H7 (cell line): ENCODE results near the gene GABRG3. TPM values are rescaled to one million over a fixed set of nuclear protein-coding genes. Genes with fewer than 3 reads are reported as not detected.
A peak's percentile ranks its signal among the peaks of the same experiment; 100 is the strongest.

Source experiments
- DNase-seq: peaks from one replicate; pipeline ENCODE4 v3.0.0; 2012
- H3K27me3 ChIP-seq: 2 replicates; pipeline ENCODE4 v1.6.0; 2011; ENCODE audit warnings: mild to moderate bottlenecking, low read length; ENCODE audit not compliant: control insufficient read depth, insufficient read depth
- H3K36me3 ChIP-seq: replicated peaks from 2 replicates; pipeline ENCODE4 v1.5.1; 2011; ENCODE audit warnings: low read length; ENCODE audit not compliant: control insufficient read depth, insufficient read depth
- H3K4me3 ChIP-seq: 2 replicates; pipeline ENCODE4 v1.5.1; 2011; ENCODE audit warnings: low read depth, mild to moderate bottlenecking, control low read depth, low read length, moderate library complexity; ENCODE audit not compliant: insufficient read depth
- total RNA-seq: library from RNA; depleted of rRNA; stranded (reverse); fragments of >200 nt; shearing (Covaris generic); gene quantifications from 2 replicates; pipeline ENCODE4 v1.2.3, GENCODE V29; 2014

GABRG3 gene
- total RNA-seq, 1 experiment from 2014 or later, result 0.42 TPM

GRCh38 chr15:27254801-27255200 lies 283.8 kb downstream of the GABRG3 start:
- DNase-seq, result no peak
- no peaks in the 10 kb centered on the region for H3K36me3 ChIP-seq
- H3K4me3 ChIP-seq, result no peak overlapping the region
- H3K27me3 ChIP-seq, result no peaks in the 10 kb centered on the region

GRCh38 chr15:27256446-27256845 lies 285.5 kb downstream of the GABRG3 start:
- H3K4me3 ChIP-seq, result no peak overlapping the region
- no peaks in the 10 kb centered on the region for H3K27me3 ChIP-seq
- no peak for DNase-seq
- H3K36me3 ChIP-seq, result no peaks in the 10 kb centered on the region

GRCh38 chr15:27258287-27258686 lies 287.3 kb downstream of the GABRG3 start:
- DNase-seq, result peak; percentile 57
- no peaks in the 10 kb centered on the region for H3K36me3 ChIP-seq
- no peak overlapping the region for H3K4me3 ChIP-seq
- H3K27me3 ChIP-seq, result no peaks in the 10 kb centered on the region

GRCh38 chr15:27260523-27260922 lies 289.5 kb downstream of the GABRG3 start:
- no peaks in the 10 kb centered on the region for H3K36me3 ChIP-seq
- H3K27me3 ChIP-seq, result 0 out of 2 replicates have a peak, but pooled peaks cover 2% of the 10 kb centered on the region
- no peak for DNase-seq
- no peak overlapping the region for H3K4me3 ChIP-seq

GRCh38 chr15:27268923-27269322 lies 297.9 kb downstream of the GABRG3 start:
- no peaks in the 10 kb centered on the region for H3K36me3 ChIP-seq
- no peak overlapping the region for H3K4me3 ChIP-seq
- H3K27me3 ChIP-seq, result no peaks in the 10 kb centered on the region
- DNase-seq, result no peak

- Histone ChIP-seq H3K4me3 (no peak overlapping the region), H3K36me3 (no peaks in the 10 kb centered on the region), H3K27me3 (no peaks in the 10 kb centered on the region)
- DNase-seq, result no peak
Measured at GRCh38 chr15:27271258-27271657, 300.3 kb downstream of the GABRG3 start.

GRCh38 chr15:27272427-27272826 lies 301.4 kb downstream of the GABRG3 start:
- Histone ChIP-seq H3K27me3 (no peaks in the 10 kb centered on the region), H3K36me3 (no peaks in the 10 kb centered on the region), H3K4me3 (no peak overlapping the region)
- no peak for DNase-seq

- Histone ChIP-seq H3K4me3 (no peak overlapping the region), H3K36me3 (no peaks in the 10 kb centered on the region), H3K27me3 (no peaks in the 10 kb centered on the region)
- DNase-seq, result no peak
Measured at GRCh38 chr15:27273506-27273905, 302.5 kb downstream of the GABRG3 start.

GRCh38 chr15:27278761-27279160 lies 307.8 kb downstream of the GABRG3 start:
- DNase-seq, result no peak
- Histone ChIP-seq H3K27me3 (no peaks in the 10 kb centered on the region), H3K36me3 (no peaks in the 10 kb centered on the region), H3K4me3 (no peak overlapping the region)

- no peak for DNase-seq
- Histone ChIP-seq H3K36me3 (no peaks in the 10 kb centered on the region), H3K27me3 (no peaks in the 10 kb centered on the region), H3K4me3 (no peak overlapping the region)
Measured at GRCh38 chr15:27292641-27293040, 321.7 kb downstream of the GABRG3 start.

- no peak for DNase-seq
- no peaks in the 10 kb centered on the region for H3K27me3 ChIP-seq
- no peaks in the 10 kb centered on the region for H3K36me3 ChIP-seq
- no peak overlapping the region for H3K4me3 ChIP-seq
Measured at GRCh38 chr15:27293607-27294006, 322.6 kb downstream of the GABRG3 start.

- H3K4me3 ChIP-seq, result no peak overlapping the region
- DNase-seq, result no peak
- no peaks in the 10 kb centered on the region for H3K36me3 ChIP-seq
- H3K27me3 ChIP-seq, result no peaks in the 10 kb centered on the region
Measured at GRCh38 chr15:27317736-27318135, 346.8 kb downstream of the GABRG3 start.

GRCh38 chr15:27323801-27324200 lies 352.8 kb downstream of the GABRG3 start:
- no peaks in the 10 kb centered on the region for H3K27me3 ChIP-seq
- DNase-seq, result no peak
- no peak overlapping the region for H3K4me3 ChIP-seq
- no peaks in the 10 kb centered on the region for H3K36me3 ChIP-seq

- H3K27me3 ChIP-seq, result no peaks in the 10 kb centered on the region
- no peak for DNase-seq
- no peaks in the 10 kb centered on the region for H3K36me3 ChIP-seq
- no peak overlapping the region for H3K4me3 ChIP-seq
Measured at GRCh38 chr15:27324886-27325615, 354.1 kb downstream of the GABRG3 start.

- no peaks in the 10 kb centered on the region for H3K27me3 ChIP-seq
- H3K4me3 ChIP-seq, result no peak overlapping the region
- no peak for DNase-seq
- no peaks in the 10 kb centered on the region for H3K36me3 ChIP-seq
Measured at GRCh38 chr15:27327467-27328025, 356.6 kb downstream of the GABRG3 start.
